ENCODE measurements around the gene S100A6. TPM values are rescaled to one million over a fixed set of nuclear protein-coding genes. Genes with fewer than 3 reads are reported as not detected.

The S100A6 gene
- total RNA-seq, 2 experiments from 2014 or later, result 425 to 431 TPM

DNA sequence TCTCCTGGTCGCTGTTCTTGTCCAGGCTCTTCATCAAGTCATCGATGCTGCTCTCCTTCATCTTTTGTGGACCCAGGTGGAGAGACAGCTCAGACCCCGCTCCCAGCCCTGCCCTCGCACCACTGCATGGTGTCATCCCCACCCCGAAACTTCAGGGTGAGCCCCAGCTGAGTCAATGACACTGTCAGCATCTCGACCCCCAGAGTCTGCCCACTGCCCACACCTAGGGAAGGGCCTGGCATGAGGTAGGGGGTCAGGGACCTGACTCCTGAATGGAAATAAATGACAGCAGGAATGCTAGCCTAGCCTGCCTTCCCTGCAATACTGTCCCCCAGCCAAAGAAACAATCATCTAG lies 1.6 kb upstream of the S100A6 start:
- Mint-ChIP-seq H3K27me3 (ENCODE audit: low read depth) (no peaks in the 10 kb centered on the region), H3K4me3 (no peak overlapping the region), H3K27ac (peak overlapping the region; percentile 99), H3K36me3 (ENCODE audit: low read depth) (peaks cover 45% of the 10 kb centered on the region), H3K9me3 (ENCODE audit: insufficient read depth) (no peaks in the 10 kb centered on the region), H3K4me1 (ENCODE audit: low read depth) (peaks cover 85% of the 10 kb centered on the region)
- ChIA-PET CTCF (interaction anchor here (7.1 to 8.3 kb wide), 2 partner anchors 12 to 34 kb away, joined by 185 to 245 read pairs; partner anchors contain the start of genes S100A3 and S100A4), POLR2A (no interaction called here)
- DNase-seq, result no peak
- ATAC-seq, result no peak

DNA sequence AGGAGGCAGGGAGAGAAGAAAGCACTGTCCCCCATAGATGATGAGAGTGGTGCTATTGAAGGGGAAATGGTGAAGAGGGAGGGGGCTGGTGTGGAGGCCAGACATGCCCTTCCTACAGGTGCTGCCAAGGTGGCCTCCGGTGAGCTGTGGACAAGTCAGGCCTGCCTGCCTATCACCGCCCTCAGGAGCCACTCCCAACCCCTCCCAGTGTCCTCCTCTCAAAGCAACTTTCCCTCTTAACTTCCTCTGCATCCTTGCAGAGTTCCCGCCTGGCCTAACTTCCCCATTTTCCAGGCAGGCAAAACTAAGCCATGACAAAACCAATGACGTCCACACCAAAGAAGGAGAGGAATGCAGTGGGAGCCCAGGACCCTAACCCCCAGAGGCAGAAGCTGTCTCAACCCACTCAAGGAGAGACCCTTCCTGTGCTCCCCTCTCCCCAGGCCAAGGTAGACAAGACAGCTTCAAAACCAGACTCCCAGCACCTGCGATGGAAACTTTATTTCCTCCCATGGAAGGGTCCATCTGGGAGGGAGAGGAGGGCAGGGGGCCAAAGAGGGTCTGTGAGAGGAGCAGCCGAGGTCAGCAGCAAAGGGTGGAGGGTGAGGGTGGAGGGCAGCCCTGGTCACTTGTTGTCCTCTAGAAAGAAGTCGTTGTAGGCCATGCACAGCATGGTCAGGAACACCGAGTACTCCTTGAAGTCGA lies 1.0 kb upstream of the S100A6 start:
- ATAC-seq (no peak), DNase-seq (no peak)
- POLR2A ChIA-PET, result interaction anchor here (0.6 to 4.2 kb wide), 2 partner anchors 8 to 32 kb away, joined by 3 to 89 read pairs; partner anchors contain the start of gene S100A4
- Mint-ChIP-seq H3K4me3 (peak overlapping the region; percentile 98), H3K27me3 (ENCODE audit: low read depth) (no peaks in the 10 kb centered on the region), H3K9me3 (ENCODE audit: insufficient read depth) (no peaks in the 10 kb centered on the region), H3K4me1 (ENCODE audit: low read depth) (peaks cover 83% of the 10 kb centered on the region), H3K36me3 (ENCODE audit: low read depth) (peaks cover 45% of the 10 kb centered on the region), H3K27ac (peak overlapping the region; percentile 99)
- CTCF ChIA-PET, result interaction anchor here (1.4 to 8.3 kb wide), 4 partner anchors 12 to 450 kb away, joined by 3 to 245 read pairs (median 118); partner anchors contain the start of genes RAB13, S100A14, S100A3 and S100A4

DNA sequence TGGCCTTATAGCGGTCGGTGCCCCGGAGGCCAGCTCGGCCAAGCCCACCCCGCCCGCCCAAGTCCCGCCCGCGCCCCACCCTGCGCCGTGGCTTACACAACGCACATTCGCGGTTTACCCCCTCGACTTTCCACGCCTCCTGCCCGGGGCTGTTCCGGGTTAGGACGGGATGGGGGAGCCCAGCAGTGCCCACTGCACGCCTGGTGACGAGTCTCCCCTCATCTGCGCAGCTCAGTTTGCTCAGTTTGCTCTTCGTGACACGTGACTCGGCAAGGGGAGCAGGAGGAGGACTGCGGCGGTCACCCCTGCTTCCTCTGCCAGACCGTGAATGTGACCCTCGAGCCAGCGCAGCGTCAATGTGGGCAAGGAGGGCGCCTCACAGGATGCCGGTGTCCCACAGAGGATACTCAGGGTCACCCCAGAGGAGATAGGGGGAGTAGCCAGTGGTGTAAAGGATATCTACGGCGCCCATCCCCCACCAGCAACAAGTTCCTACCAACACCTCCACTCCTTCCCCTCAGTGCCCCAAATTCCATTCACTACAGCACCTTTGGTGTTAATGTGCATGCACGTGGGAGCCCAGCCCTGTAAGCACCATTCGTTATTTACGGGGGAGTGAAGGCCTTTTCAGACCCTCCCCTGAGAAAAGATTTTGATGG lies 350 bp upstream of the S100A6 start:
- Mint-ChIP-seq H3K9me3 (ENCODE audit: insufficient read depth) (no peaks in the 10 kb centered on the region), H3K36me3 (ENCODE audit: low read depth) (peaks cover 41% of the 10 kb centered on the region), H3K27me3 (ENCODE audit: low read depth) (no peaks in the 10 kb centered on the region), H3K27ac (peak overlapping the region; percentile 99), H3K4me1 (ENCODE audit: low read depth) (peaks cover 83% of the 10 kb centered on the region), H3K4me3 (peak overlapping the region; percentile 98)
- POLR2A ChIA-PET, result interaction anchor here (0.6 to 4.2 kb wide), 16 partner anchors 9 to 621 kb away, joined by 3 to 89 read pairs (median 4); partner anchors contain the start of genes CHTOP, RPS27, S100A2 and S100A4
- CTCF ChIA-PET, result interaction anchor here (0.9 to 8.3 kb wide), 8 partner anchors 13 to 450 kb away, joined by 3 to 245 read pairs (median 34); partner anchors contain the start of genes RAB13, S100A14, S100A2 and S100A3
- ATAC-seq (peak; percentile 78), DNase-seq (peak; percentile 92)

GRCh38 chr1:153534925-153535241 lies 908 bp downstream of the S100A6 start:
- POLR2A ChIA-PET, result interaction anchor here (0.8 to 4.2 kb wide), 13 partner anchors 10 to 456 kb away, joined by 3 to 89 read pairs (median 4); partner anchors contain the start of genes RPS27, S100A2 and S100A4
- H3K4me3 Mint-ChIP-seq, result peak overlapping the region; percentile 98
- DNase-seq (no peak), ATAC-seq (no peak)
- CTCF ChIA-PET, result interaction anchor here (0.9 to 8.3 kb wide), 10 partner anchors 14 to 452 kb away, joined by 3 to 245 read pairs (median 10); partner anchors contain the start of genes S100A14, S100A2, S100A3 and S100A4
- peaks cover 74% of the 10 kb centered on the region for H3K4me1 Mint-ChIP-seq (ENCODE audit: low read depth)
- no peaks in the 10 kb centered on the region for H3K27me3 Mint-ChIP-seq (ENCODE audit: low read depth)
- H3K36me3 Mint-ChIP-seq (ENCODE audit: low read depth), result peaks cover 36% of the 10 kb centered on the region
- no peaks in the 10 kb centered on the region for H3K9me3 Mint-ChIP-seq (ENCODE audit: insufficient read depth)
- H3K27ac Mint-ChIP-seq, result peak overlapping the region; percentile 99

DNA sequence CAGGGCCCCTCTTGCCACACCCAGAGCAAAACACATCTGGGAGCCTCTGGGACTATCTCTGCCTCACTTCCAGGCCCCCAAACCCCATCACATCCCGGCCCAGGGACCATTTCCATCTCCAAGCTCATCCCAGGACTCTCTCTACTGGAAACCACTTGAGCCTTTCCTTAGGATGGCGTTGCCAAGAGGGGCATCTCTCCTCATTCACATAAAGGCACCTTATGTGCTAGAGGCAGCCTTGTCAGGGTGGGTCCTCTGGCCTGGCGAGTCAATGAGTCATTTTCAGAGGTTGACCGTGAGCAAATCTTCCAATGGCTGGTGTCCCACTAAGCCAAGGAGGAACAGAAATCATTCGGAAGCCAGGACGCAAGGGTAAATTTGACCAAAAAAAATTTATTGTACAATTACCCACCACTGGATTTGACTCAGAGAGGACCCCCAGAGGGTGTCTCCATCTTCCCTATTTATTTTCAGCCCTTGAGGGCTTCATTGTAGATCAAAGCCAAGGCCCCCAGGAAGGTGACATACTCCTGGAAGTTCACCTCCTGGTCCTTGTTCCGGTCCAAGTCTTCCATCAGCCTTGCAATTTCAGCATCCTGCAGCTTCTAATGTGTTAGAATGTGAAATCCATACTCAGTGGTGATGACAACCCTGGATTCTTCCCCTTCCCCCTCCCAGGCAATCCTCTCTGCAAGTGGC lies 1.4 kb downstream of the S100A6 start:
- DNase-seq (no peak), ATAC-seq (no peak)
- H3K9me3 Mint-ChIP-seq (ENCODE audit: insufficient read depth), result no peaks in the 10 kb centered on the region
- no peaks in the 10 kb centered on the region for H3K27me3 Mint-ChIP-seq (ENCODE audit: low read depth)
- ChIA-PET POLR2A (interaction anchor here (0.9 to 4.2 kb wide), 8 partner anchors 11 to 1771 kb away, joined by 3 to 89 read pairs (median 4); partner anchors contain the start of genes RPS27, S100A2 and S100A4), CTCF (interaction anchor here (1.0 to 8.3 kb wide), 12 partner anchors 14 to 453 kb away, joined by 3 to 245 read pairs (median 16); partner anchors contain the start of genes CHTOP, S100A14, S100A2 and S100A3)
- H3K36me3 Mint-ChIP-seq (ENCODE audit: low read depth), result peaks cover 34% of the 10 kb centered on the region
- H3K4me3 Mint-ChIP-seq, result peak overlapping the region; percentile 98
- peaks cover 69% of the 10 kb centered on the region for H3K4me1 Mint-ChIP-seq (ENCODE audit: low read depth)
- peak overlapping the region; percentile 99 for H3K27ac Mint-ChIP-seq

- DNase-seq, result no peak
- Mint-ChIP-seq H3K27me3 (ENCODE audit: low read depth) (no peaks in the 10 kb centered on the region), H3K36me3 (ENCODE audit: low read depth) (peaks cover 33% of the 10 kb centered on the region), H3K4me3 (peak overlapping the region; percentile 98), H3K27ac (peak overlapping the region; percentile 90), H3K9me3 (ENCODE audit: insufficient read depth) (no peaks in the 10 kb centered on the region), H3K4me1 (ENCODE audit: low read depth) (peaks cover 69% of the 10 kb centered on the region)
- no peak for ATAC-seq
- ChIA-PET CTCF (interaction anchor here (0.8 to 8.3 kb wide), 18 partner anchors 7 to 214 kb away, joined by 3 to 245 read pairs (median 14); partner anchors contain the start of genes CHTOP, ILF2, S100A1 and S100A13), POLR2A (interaction anchor here (0.9 to 4.2 kb wide), 6 partner anchors 11 to 1770 kb away, joined by 3 to 89 read pairs (median 8); partner anchors contain the start of genes CHTOP and S100A4)
Observed at GRCh38 chr1:153533689-153534201, 2.0 kb downstream of the S100A6 start.

GRCh38 chr1:153532769-153533599 lies 2.8 kb downstream of the S100A6 start:
- DNase-seq (peak; percentile 86), ATAC-seq (peak; percentile 29)
- H3K36me3 Mint-ChIP-seq (ENCODE audit: low read depth), result peaks cover 33% of the 10 kb centered on the region
- no peaks in the 10 kb centered on the region for H3K27me3 Mint-ChIP-seq (ENCODE audit: low read depth)
- H3K4me3 Mint-ChIP-seq, result peak overlapping the region; percentile 98
- peaks cover 63% of the 10 kb centered on the region for H3K4me1 Mint-ChIP-seq (ENCODE audit: low read depth)
- CTCF ChIA-PET, result interaction anchor here (0.8 to 8.3 kb wide), 30 partner anchors 8 to 238 kb away, joined by 3 to 245 read pairs (median 6); partner anchors contain the start of genes CHTOP, ILF2, S100A1 and S100A13
- H3K27ac Mint-ChIP-seq, result peak overlapping the region; percentile 90
- no peaks in the 10 kb centered on the region for H3K9me3 Mint-ChIP-seq (ENCODE audit: insufficient read depth)
- POLR2A ChIA-PET, result interaction anchor here (0.9 to 4.2 kb wide), 14 partner anchors 8 to 1769 kb away, joined by 3 to 89 read pairs (median 4); partner anchors contain the start of genes CHTOP, ILF2, S100A4 and S100A5

DNA sequence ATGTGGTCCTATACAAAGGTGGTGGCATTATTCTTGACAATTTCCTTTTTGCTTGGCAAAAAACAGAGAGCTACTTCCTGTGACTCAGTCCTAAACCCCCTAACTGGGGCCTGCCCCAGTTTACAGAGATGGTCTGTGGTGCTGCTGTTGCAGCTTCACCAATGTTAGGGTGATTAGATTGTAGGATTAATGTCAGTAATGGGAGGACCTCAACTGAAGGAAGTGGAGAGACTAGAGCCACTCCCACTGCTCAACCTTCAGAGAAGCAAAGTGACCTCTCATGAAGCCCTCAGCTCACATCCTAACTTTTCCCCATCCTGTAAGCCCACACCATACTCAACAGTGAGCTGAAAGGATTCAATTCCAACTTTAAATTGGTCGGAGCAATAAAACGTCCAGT lies 3.6 kb downstream of the S100A6 start:
- ChIA-PET CTCF (interaction anchor here (0.8 to 8.3 kb wide), 28 partner anchors 9 to 239 kb away, joined by 3 to 245 read pairs (median 6); partner anchors contain the start of genes ILF2, S100A1, S100A13 and S100A14), POLR2A (interaction anchor here (1.0 to 2.8 kb wide), 13 partner anchors 9 to 138 kb away, joined by 3 to 19 read pairs (median 4); partner anchors contain the start of genes CHTOP, ILF2, S100A4 and S100A5)
- Mint-ChIP-seq H3K9me3 (ENCODE audit: insufficient read depth) (no peaks in the 10 kb centered on the region), H3K27me3 (ENCODE audit: low read depth) (no peaks in the 10 kb centered on the region), H3K4me1 (ENCODE audit: low read depth) (peaks cover 55% of the 10 kb centered on the region), H3K4me3 (peak overlapping the region; percentile 98), H3K27ac (peak overlapping the region; percentile 90), H3K36me3 (ENCODE audit: low read depth) (peaks cover 33% of the 10 kb centered on the region)
- peak; percentile 38 for ATAC-seq
- DNase-seq, result peak; percentile 70

GRCh38 chr1:153531638-153532037 lies 4.2 kb downstream of the S100A6 start:
- POLR2A ChIA-PET, result interaction anchor here (1.0 to 2.8 kb wide), 12 partner anchors 9 to 128 kb away, joined by 3 to 19 read pairs (median 4); partner anchors contain the start of genes CHTOP, S100A4 and S100A5
- H3K36me3 Mint-ChIP-seq (ENCODE audit: low read depth), result peaks cover 31% of the 10 kb centered on the region
- H3K4me3 Mint-ChIP-seq, result no peak overlapping the region
- peak; percentile 19 for DNase-seq
- peaks cover 49% of the 10 kb centered on the region for H3K4me1 Mint-ChIP-seq (ENCODE audit: low read depth)
- no peak for ATAC-seq
- CTCF ChIA-PET, result interaction anchor here (0.9 to 8.3 kb wide), 21 partner anchors 8 to 240 kb away, joined by 3 to 245 read pairs (median 9); partner anchors contain the start of genes S100A14, S100A16, S100A2 and S100A3
- no peaks in the 10 kb centered on the region for H3K9me3 Mint-ChIP-seq (ENCODE audit: insufficient read depth)
- no peaks in the 10 kb centered on the region for H3K27me3 Mint-ChIP-seq (ENCODE audit: low read depth)
- H3K27ac Mint-ChIP-seq, result peak overlapping the region; percentile 80

- POLR2A ChIA-PET, result no interaction called here
- no peak overlapping the region for H3K27ac Mint-ChIP-seq
- DNase-seq, result no peak
- CTCF ChIA-PET, result interaction anchor here (4.4 to 6.2 kb wide), 2 partner anchors 17 to 41 kb away, joined by 20 to 48 read pairs; no protein-coding TSS in a partner anchor
- no peaks in the 10 kb centered on the region for H3K27me3 Mint-ChIP-seq (ENCODE audit: low read depth)
- no peak for ATAC-seq
- H3K4me1 Mint-ChIP-seq (ENCODE audit: low read depth), result peaks cover 23% of the 10 kb centered on the region
- no peaks in the 10 kb centered on the region for H3K9me3 Mint-ChIP-seq (ENCODE audit: insufficient read depth)
- H3K36me3 Mint-ChIP-seq (ENCODE audit: low read depth), result peaks cover 6% of the 10 kb centered on the region
- H3K4me3 Mint-ChIP-seq, result no peak overlapping the region
Observed at GRCh38 chr1:153527683-153528040, 8.1 kb downstream of the S100A6 start.
